RWPE1 (cell line): ENCODE measurements around the gene BRD3.
A peak's percentile ranks its signal among the peaks of the same experiment; 100 is the strongest.

Experiments used
- CTCF ChIA-PET: fragments of 350-600 bp; sonication (Branson Sonifier 250); formaldehyde crosslinking; extraction: SDS; loops from one replicate; lab custom pipeline; 2021; lab: Yijun Ruan, JAX
- POLR2A ChIA-PET: fragments of 400-600 bp; formaldehyde crosslinking; extraction: SDS; loops from one replicate; lab custom pipeline; 2020; ENCODE audit warnings: antibody characterized with exemption; ENCODE audit not compliant: low non-redundant PET; lab: Yijun Ruan, JAX
- DNase-seq: peaks from one replicate; pipeline ENCODE4 v3.0.0; 2012; ENCODE audit warnings: low spot score
- H3K27ac ChIP-seq: fragments of 450-650 bp; 2 replicates; pipeline ENCODE4 v1.5.1; 2017
- TF ChIP-seq, protein P1 (sequence below): fragments of 450-650 bp; conservative IDR thresholded peaks from 2 replicates; pipeline ENCODE4 v1.5.1; 2017; ENCODE audit warnings: low read depth, mild to moderate bottlenecking

The BRD3 gene

GRCh38 chr9:134045841-134046544 lies 21.8 kb downstream of the BRD3 start:
- ChIA-PET CTCF (no interaction called here), POLR2A (interaction anchor here (0.6 kb wide), 1 partner anchor 315 kb away, joined by 3 read pairs; no protein-coding TSS in a partner anchor)
- H3K27ac ChIP-seq = peak overlapping the region; percentile 31
- no peak for DNase-seq
- TF ChIP-seq, protein P1, sequence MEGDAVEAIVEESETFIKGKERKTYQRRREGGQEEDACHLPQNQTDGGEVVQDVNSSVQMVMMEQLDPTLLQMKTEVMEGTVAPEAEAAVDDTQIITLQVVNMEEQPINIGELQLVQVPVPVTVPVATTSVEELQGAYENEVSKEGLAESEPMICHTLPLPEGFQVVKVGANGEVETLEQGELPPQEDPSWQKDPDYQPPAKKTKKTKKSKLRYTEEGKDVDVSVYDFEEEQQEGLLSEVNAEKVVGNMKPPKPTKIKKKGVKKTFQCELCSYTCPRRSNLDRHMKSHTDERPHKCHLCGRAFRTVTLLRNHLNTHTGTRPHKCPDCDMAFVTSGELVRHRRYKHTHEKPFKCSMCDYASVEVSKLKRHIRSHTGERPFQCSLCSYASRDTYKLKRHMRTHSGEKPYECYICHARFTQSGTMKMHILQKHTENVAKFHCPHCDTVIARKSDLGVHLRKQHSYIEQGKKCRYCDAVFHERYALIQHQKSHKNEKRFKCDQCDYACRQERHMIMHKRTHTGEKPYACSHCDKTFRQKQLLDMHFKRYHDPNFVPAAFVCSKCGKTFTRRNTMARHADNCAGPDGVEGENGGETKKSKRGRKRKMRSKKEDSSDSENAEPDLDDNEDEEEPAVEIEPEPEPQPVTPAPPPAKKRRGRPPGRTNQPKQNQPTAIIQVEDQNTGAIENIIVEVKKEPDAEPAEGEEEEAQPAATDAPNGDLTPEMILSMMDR = no peak

DNA sequence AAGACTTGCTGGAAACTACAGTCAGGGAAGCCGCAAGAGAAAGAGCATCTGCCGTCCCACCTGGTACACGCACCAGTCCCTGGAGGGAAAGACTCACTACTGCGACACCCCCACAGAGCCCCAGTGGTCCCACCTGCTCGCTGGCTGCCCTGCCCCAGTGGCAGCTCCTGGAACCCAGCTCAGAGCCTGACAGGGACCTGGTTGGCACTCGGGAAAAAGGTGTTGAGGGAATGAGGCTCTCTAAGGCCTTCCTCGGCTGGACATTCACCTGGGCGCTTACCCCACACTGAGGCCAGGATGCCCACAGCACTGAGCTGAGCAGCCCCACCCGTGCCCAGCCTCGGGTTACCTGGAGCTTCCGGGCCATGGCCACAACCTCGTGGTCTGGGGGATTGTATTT lies 22.9 kb downstream of the BRD3 start:
- TF ChIP-seq, protein P1 = no peak
- POLR2A ChIA-PET = no interaction called here
- DNase-seq = no peak

DNA sequence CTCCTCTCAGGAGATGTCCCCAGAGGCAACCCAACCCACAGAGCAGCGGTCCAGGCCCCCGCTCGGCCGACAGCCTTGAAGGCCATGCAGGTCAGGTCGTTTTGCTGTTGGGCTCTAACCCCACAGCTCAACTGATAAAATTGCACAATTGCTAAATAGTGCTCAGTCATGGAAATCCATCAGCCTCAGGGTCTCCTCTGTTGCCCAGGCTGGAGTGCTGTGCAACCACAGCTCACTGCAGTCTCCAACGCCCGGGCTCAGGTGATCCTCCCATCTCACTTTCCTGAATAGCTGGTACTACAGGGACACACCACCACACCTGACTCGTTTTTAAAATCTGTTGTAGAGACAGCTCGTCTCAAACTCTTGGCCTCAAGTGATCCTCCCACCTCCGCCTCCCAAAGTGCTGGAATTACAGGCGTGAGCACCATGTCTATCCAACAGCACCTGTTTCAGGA lies 24.3 kb downstream of the BRD3 start:
- no peak for DNase-seq
- H3K27ac ChIP-seq = peak overlapping the region; percentile 14
- ChIA-PET CTCF (no interaction called here), POLR2A (no interaction called here)
- TF ChIP-seq, protein P1 = no peak

More for the DNA sequence above, 22.9 kb downstream of the BRD3 start:
- peak overlapping the region; percentile 7 for H3K27ac ChIP-seq
- CTCF ChIA-PET = no interaction called here

DNA sequence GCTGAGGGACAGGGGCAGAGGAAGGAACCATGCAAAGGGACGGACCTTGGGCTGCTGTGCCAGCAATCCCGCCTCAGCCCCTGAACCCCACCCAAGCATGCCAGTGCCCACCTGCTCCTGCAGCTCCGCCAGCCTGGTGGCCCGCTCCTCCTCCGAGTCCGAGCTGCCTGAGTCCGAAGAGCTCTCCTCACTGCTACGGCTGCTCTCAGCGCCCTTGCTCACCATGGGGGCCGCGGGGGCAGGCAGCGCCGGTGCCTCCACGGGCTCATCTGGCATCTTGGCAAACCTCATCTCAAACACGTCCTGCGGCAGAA lies 26.2 kb downstream of the BRD3 start:
- ChIA-PET POLR2A (interaction anchor here (0.6 kb wide), 1 partner anchor 33 kb away, joined by 7 read pairs; no protein-coding TSS in a partner anchor), CTCF (interaction anchor here (0.6 kb wide), 2 partner anchors 15 to 22 kb away, joined by 3 read pairs; no protein-coding TSS in a partner anchor)
- TF ChIP-seq, protein P1 = no peak
- H3K27ac ChIP-seq = peak overlapping the region; percentile 34
- DNase-seq = no peak

DNA sequence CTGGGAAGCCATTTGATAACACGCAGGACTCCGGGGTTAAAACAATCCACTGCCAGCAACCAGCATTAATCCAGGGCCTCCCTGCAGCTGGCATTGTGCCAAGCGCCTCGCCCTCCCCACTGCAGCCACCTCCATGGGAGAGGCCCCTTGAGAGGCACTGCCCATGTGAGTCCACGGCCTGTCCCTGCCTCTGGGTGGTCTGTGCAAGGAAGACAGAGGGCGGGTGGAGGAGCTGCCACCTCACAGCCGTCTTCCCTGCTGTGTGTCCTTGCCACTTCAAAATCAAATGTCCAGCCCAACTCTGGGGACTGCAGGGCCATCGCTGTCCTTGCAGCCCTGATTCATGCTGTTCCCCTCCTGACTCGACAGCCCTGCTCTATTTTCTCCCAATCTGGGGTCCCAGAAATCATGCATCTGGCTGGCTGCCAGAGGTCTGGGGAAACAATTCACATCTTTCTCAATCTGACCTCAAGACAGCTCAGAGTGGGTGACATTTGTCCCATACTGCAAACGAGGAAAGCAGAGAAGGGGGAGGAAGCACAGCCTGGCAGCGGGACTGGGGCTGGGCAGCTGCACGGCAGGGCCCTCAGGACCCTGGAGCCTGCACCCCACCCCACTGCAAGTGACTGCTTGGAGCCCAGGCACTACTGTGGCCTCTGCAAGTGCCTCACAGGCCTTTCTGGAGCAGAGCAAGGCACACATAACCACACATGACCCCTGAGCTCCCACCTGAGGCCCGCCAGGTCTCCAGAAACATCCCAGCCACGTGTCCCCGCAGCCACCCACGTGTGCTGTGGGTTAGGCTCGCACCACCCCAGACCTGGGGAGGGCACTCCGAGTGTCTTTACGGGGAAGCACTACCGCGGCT lies 26.8 kb downstream of the BRD3 start:
- POLR2A ChIA-PET = no interaction called here

GRCh38 chr9:134040176-134040565 lies 27.7 kb downstream of the BRD3 start:
- TF ChIP-seq, protein P1 = no peak
- DNase-seq = no peak
- peak overlapping the region; percentile 13; the same call in 1 of the 2 replicates for H3K27ac ChIP-seq
- CTCF ChIA-PET = interaction anchor here (0.6 to 0.7 kb wide), 2 partner anchors 69 to 408 kb away, joined by 3 read pairs; no protein-coding TSS in a partner anchor
- POLR2A ChIA-PET = no interaction called here

More for the DNA sequence above, 26.8 kb downstream of the BRD3 start:
- TF ChIP-seq, protein P1 = no peak
- H3K27ac ChIP-seq = peak overlapping the region; percentile 34
- CTCF ChIA-PET = interaction anchor here (0.6 to 0.7 kb wide), 2 partner anchors 14 to 68 kb away, joined by 3 read pairs; no protein-coding TSS in a partner anchor
- DNase-seq = no peak
